Measurements from ENCODE around the gene RASA1.

Gene RASA1

DNA sequence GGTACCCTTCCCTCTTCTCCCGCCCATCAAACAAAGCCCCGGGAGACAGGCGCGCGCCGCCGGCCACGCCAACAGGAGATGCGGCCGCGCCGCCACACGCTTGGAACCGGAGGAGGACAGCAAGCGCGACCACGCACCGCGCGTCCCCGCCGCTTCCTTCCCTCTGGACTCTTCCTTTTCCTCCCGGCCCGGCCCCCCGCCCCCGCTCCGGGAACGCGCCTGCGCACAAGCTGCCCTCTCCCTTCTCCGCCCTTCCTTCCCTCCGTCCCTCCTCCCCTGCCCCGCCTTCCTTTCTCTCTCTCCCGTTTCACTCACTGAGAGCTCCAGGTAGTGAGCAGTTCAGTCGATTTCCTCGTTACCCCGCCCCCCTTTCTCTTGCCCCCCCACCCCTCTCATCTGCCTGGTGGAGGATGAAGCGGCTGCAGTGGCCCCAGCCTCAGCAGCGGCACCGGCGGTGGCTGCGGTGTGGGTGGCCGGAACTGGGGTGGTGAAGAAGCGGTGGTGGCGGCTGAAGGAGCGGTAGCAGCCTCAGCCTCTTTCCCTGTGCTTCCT, at the start of gene RASA1:
TSS of gene RASA1 (plus strand) at position 310 of the 552 bp plus-strand sequence. CDS start 569 bp downstream, outside the sequence.
- H3K27ac ChIP-seq: peak within 1 kb of the TSS; percentile 96
- TF ChIP-seq ZFX (IDR thresholded peaks at IDR 0.05; ENCODE audit: borderline replicate concordance): no peak
- TF ChIP-seq, protein P1, sequence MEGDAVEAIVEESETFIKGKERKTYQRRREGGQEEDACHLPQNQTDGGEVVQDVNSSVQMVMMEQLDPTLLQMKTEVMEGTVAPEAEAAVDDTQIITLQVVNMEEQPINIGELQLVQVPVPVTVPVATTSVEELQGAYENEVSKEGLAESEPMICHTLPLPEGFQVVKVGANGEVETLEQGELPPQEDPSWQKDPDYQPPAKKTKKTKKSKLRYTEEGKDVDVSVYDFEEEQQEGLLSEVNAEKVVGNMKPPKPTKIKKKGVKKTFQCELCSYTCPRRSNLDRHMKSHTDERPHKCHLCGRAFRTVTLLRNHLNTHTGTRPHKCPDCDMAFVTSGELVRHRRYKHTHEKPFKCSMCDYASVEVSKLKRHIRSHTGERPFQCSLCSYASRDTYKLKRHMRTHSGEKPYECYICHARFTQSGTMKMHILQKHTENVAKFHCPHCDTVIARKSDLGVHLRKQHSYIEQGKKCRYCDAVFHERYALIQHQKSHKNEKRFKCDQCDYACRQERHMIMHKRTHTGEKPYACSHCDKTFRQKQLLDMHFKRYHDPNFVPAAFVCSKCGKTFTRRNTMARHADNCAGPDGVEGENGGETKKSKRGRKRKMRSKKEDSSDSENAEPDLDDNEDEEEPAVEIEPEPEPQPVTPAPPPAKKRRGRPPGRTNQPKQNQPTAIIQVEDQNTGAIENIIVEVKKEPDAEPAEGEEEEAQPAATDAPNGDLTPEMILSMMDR (IDR thresholded peaks at IDR 0.05): no peak

DNA sequence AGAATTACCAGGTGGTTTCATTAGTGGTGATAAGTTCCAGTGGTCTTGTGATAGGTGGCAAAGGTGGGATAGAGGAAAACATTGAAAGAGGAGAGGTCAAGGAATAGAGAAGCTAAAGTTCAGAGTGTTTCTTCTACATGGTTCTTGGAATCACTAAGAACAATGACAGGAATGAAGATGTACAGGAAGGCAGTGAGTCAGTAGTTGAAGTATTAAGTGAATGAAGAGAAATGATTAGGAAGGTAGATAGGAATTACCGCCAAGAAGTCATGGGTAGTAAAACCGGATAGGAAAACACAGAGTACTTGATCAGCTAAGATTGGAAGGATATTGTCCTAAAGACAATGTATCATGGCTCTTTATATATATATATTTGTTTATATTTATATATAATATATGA, 37.9 kb upstream of the RASA1 start:
- no peak overlapping the region for H3K27ac ChIP-seq
- no peak for TF ChIP-seq ZFX (IDR thresholded peaks at IDR 0.05; ENCODE audit: borderline replicate concordance)
- TF ChIP-seq, protein P1 (IDR thresholded peaks at IDR 0.05): no peak

DNA sequence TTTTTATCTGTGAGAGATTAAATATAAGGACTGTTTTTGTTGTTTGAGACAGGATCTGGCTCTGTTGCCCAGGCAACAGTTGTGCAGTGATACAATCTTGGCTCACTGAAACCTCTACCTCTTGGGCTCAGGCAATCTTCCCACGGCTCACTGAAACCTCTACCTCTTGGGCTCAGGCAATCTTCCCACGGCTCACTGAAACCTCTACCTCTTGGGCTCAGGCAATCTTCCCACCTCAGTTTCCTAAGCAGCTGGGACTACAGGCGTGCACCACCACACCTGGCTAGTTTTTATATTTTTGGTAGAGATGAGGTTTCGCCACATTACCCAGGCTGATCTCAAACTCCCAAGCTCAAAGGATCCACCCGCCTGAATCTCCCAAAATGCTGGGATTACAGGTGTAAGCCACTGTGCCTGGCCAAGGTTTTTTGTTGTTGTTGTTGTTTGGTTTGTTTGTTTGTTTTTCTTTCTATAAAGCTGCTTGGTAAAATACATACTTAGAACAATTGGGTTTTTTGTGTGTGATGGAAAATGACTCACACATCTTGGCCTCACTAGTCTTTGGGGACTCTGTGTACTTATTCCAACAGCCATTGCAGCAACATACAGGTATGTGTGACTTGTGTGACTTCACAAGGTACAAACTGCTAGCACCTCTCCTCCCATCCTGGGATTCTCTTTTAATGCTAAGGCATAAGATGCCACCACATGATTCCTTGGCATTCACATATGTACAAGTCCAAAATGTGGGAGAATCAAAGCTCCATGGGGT, 36.5 kb upstream of the RASA1 start:
- H3K27ac ChIP-seq: no peak overlapping the region
- TF ChIP-seq ZFX (IDR thresholded peaks at IDR 0.05; ENCODE audit: borderline replicate concordance): no peak
- TF ChIP-seq, protein P1 (IDR thresholded peaks at IDR 0.05): no peak

DNA sequence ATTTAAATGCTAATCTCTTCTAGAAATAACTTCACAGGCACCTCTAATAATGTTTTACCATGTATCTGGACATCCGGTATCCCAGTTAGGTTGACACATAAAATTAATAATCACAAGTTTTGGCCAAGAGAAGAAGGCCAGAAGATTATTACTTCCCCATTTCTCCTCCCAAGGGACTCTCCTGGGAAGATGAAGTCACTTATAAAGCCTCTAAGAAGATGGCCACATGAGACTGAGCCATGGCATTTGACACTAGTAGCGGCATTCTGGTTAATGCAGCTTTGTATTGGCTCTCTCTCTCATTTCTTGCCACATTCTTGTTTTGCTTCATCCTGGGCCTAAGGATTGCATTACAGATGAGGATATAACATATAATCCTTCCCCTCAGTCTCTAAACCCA, 34.5 kb upstream of the RASA1 start:
- no peak for TF ChIP-seq ZFX (IDR thresholded peaks at IDR 0.05; ENCODE audit: borderline replicate concordance)
- TF ChIP-seq, protein P1 (IDR thresholded peaks at IDR 0.05): no peak
- no peak overlapping the region for H3K27ac ChIP-seq

DNA sequence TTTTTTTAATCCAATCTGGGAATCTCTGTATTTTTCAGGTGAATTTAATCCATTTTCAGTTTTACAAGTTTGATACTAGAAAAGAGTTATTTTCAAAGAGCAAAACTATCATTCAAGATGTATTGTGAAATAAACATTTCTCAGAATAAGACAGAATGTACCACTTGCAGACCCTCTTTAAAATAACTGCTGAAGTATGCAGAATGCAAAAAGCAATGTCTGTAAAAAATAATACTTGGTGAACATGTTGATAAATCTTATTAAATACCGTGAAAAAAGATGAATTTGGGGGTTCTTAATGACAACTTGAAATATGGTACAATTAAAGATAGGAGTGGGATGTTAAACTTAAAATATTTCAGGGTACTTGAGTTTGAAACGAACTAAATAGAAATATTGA, 26.1 kb upstream of the RASA1 start:
- TF ChIP-seq, protein P1 (IDR thresholded peaks at IDR 0.05): no peak
- no peak for TF ChIP-seq ZFX (IDR thresholded peaks at IDR 0.05; ENCODE audit: borderline replicate concordance)
- no peak overlapping the region for H3K27ac ChIP-seq

DNA sequence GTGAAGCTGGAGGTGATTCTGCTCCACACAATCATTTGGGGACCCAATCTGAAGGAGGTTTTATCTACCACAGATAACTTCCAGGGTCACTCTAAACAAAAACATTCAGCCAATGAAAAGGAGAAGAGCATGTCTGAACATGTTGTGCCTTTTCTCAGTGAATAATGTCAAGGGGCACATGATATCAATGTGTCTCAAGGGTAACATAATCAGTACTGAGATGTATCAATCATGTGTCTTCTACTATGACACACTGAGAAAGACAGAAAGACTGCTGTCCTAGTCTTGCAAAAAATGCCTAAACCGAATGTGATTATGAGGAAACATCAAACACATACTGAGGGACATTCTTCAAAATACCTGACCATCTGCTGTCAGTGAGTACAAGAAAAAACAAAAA, 25.4 kb upstream of the RASA1 start:
- TF ChIP-seq, protein P1 (IDR thresholded peaks at IDR 0.05): no peak
- TF ChIP-seq ZFX (IDR thresholded peaks at IDR 0.05; ENCODE audit: borderline replicate concordance): no peak
- H3K27ac ChIP-seq: no peak overlapping the region

DNA sequence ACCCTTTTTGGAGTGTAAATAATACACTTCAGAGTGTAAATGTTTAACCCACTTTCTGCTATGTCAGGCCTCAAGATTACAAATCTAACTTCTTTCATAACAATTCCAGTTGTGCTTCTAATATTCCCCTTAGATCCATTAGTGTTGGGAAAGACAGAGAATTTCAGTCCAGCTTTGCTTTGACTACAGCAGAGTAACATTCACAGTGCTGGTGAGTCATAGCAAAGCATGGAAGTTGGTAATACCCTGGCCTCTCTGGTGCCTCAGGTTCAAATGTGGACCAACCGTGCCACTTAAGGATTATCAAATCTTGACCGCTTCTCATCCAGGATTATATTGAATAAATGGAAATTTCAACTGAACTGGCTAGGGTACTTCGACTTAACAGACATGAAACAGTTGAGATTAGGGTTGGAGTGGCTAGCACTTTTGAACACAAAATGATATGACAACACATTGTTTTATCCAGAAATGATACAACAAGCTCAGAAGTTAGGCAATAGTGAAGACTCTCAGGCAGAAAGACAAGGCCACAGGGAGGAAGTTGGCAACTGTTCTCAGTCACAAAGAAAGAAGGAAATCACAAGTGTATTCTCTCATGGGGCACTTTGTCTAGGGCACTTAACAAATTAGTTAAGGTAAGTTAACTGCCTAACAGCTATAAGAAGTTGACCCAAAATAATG, 24.4 kb upstream of the RASA1 start:
- H3K27ac ChIP-seq: no peak overlapping the region
- TF ChIP-seq ZFX (IDR thresholded peaks at IDR 0.05; ENCODE audit: borderline replicate concordance): no peak
- TF ChIP-seq, protein P1 (IDR thresholded peaks at IDR 0.05): no peak

Data from 22Rv1 (cell line).